G401 (cell line): ENCODE data around the gene SYNDIG1. TPM values are rescaled to one million over a fixed set of nuclear protein-coding genes. Genes with fewer than 3 reads are reported as not detected.

Source experiments
- DNase-seq: peaks from one replicate; pipeline ENCODE4 v3.0.0-alpha.2; 2015; ENCODE audit warnings: low spot score
- in situ Hi-C: cut with HindIII; loops from 2 replicates; pipeline ENCODE4 v1.10.0; 2016; ENCODE audit warnings: low sequenced_read_pairs, mixed read lengths
- total RNA-seq: library from RNA; depleted of rRNA; stranded (reverse); fragments of >200 nt; shearing (Covaris generic); gene quantifications from 2 replicates; pipeline ENCODE4 v1.2.3, GENCODE V29; 2014; rRNA removed

The SYNDIG1 gene
- total RNA-seq: not detected in 2 replicates

GRCh38 chr20:24469116-24469893 lies at the start of gene SYNDIG1:
TSS of gene SYNDIG1 (plus strand) at chr20:24469629. CDS start at chr20:24543098, 73,469 bp downstream.
- in situ Hi-C loops: no loop called here
- DNase-seq: peak; percentile 81

- DNase-seq: no peak
- in situ Hi-C loops: no loop called here
Measured at GRCh38 chr20:24419786-24420185, 49.6 kb upstream of the SYNDIG1 start.

- in situ Hi-C loops: no loop called here
- DNase-seq: peak; percentile 54
Measured at GRCh38 chr20:24420567-24420966, 48.9 kb upstream of the SYNDIG1 start.

- in situ Hi-C loops: no loop called here
- DNase-seq: no peak
Measured at GRCh38 chr20:24421071-24421470, 48.4 kb upstream of the SYNDIG1 start.

GRCh38 chr20:24422091-24422760 lies 47.2 kb upstream of the SYNDIG1 start:
- DNase-seq: no peak
- in situ Hi-C loops: no loop called here

- in situ Hi-C loops: no loop called here
- no peak for DNase-seq
Measured at GRCh38 chr20:24423390-24424313, 45.8 kb upstream of the SYNDIG1 start.

GRCh38 chr20:24425523-24426135 lies 43.8 kb upstream of the SYNDIG1 start:
- in situ Hi-C loops: no loop called here
- no peak for DNase-seq

GRCh38 chr20:24431279-24432045 lies 38.0 kb upstream of the SYNDIG1 start:
- DNase-seq: no peak
- in situ Hi-C loops: no loop called here

GRCh38 chr20:24432046-24432442 lies 37.4 kb upstream of the SYNDIG1 start:
- in situ Hi-C loops: no loop called here
- DNase-seq: no peak

GRCh38 chr20:24436160-24436559 lies 33.3 kb upstream of the SYNDIG1 start:
- in situ Hi-C loops: no loop called here

GRCh38 chr20:24437196-24438082 lies 32.0 kb upstream of the SYNDIG1 start:
- in situ Hi-C loops: no loop called here
- DNase-seq: no peak

More at GRCh38 chr20:24436160-24436559, 33.3 kb upstream of the SYNDIG1 start:
- no peak for DNase-seq

- in situ Hi-C loops: no loop called here
- peak; percentile 84 for DNase-seq
Measured at GRCh38 chr20:24438331-24438730, 31.1 kb upstream of the SYNDIG1 start.

GRCh38 chr20:24439737-24440387 lies 29.6 kb upstream of the SYNDIG1 start:
- no peak for DNase-seq
- in situ Hi-C loops: no loop called here

GRCh38 chr20:24441661-24442060 lies 27.8 kb upstream of the SYNDIG1 start:
- in situ Hi-C loops: no loop called here
- DNase-seq: no peak

- in situ Hi-C loops: no loop called here
- no peak for DNase-seq
Measured at GRCh38 chr20:24442909-24443308, 26.5 kb upstream of the SYNDIG1 start.

GRCh38 chr20:24443436-24443835 lies 26.0 kb upstream of the SYNDIG1 start:
- no peak for DNase-seq
- in situ Hi-C loops: no loop called here

- DNase-seq: no peak
- in situ Hi-C loops: no loop called here
Measured at GRCh38 chr20:24444526-24445190, 24.8 kb upstream of the SYNDIG1 start.
